Bronchial epithelial cell (primary cell): ENCODE results near the gene ZC2HC1C. TPM values are rescaled to one million over a fixed set of nuclear protein-coding genes. Genes with fewer than 3 reads are reported as not detected.

Experiments
- DNase-seq: peaks from one replicate; pipeline ENCODE4 v3.0.0-alpha.2; 2010; ENCODE audit warnings: low read depth
- FAIRE-seq: peaks from 2 replicates; lab custom pipeline; 2011; peaks lifted over from hg19 to GRCh38; lab: Jason Lieb, UNC
- H3K27me3 ChIP-seq: 2 replicates; pipeline ENCODE4 v1.5.1; 2011; ENCODE audit warnings: low read length; ENCODE audit not compliant: control insufficient read depth, insufficient read depth
- H3K36me3 ChIP-seq: 2 replicates; pipeline ENCODE4 v1.5.1; 2011; ENCODE audit warnings: low read length; ENCODE audit not compliant: control insufficient read depth, insufficient read depth
- H3K4me3 ChIP-seq: 2 replicates; pipeline ENCODE4 v1.5.1; 2011; ENCODE audit warnings: mild to moderate bottlenecking, low read depth, low read length, control low read depth
- total RNA-seq: library from RNA; depleted of rRNA; stranded (reverse); fragments of >200 nt; gene quantifications from 2 replicates; pipeline ENCODE4 v1.2.1, GENCODE V29; 2014
- TF ChIP-seq, protein P1 (sequence below): IDR thresholded peaks from 2 replicates; pipeline ENCODE4 v1.5.1; 2011; ENCODE audit warnings: mild to moderate bottlenecking, moderate library complexity, low read length, control low read depth, inconsistent platforms; ENCODE audit not compliant: insufficient read depth, severe bottlenecking

The ZC2HC1C gene
- total RNA-seq, 1 donor from 2014 or later = 0.53 TPM

DNA sequence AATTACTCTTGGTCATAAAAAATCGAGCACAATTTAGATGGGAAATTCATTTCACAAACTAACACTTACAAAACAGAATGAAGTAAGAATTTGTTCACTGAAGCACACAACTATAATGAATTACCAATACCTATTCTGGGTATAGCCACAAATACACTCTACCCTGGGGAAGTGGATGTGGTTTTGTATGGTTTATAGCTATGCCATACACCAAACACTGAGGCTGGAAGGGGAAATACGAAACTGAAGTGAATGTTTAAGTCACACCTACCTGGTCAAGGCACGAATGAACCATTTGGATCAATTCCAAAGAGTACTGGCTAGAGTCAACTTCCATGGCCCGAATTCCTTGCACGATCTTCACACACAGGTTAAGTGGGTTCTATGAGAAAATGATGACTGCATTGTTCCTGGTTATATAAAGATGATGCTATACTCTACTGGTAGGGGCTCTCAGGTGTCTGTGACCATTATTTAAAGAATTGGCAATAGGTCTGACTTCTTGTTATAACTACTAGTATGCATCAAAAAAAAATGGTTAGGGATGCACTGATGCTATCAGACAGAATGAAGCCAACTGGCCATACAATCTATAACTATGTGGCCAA, 44.6 kb downstream of the ZC2HC1C start:
- TF ChIP-seq, protein P1, sequence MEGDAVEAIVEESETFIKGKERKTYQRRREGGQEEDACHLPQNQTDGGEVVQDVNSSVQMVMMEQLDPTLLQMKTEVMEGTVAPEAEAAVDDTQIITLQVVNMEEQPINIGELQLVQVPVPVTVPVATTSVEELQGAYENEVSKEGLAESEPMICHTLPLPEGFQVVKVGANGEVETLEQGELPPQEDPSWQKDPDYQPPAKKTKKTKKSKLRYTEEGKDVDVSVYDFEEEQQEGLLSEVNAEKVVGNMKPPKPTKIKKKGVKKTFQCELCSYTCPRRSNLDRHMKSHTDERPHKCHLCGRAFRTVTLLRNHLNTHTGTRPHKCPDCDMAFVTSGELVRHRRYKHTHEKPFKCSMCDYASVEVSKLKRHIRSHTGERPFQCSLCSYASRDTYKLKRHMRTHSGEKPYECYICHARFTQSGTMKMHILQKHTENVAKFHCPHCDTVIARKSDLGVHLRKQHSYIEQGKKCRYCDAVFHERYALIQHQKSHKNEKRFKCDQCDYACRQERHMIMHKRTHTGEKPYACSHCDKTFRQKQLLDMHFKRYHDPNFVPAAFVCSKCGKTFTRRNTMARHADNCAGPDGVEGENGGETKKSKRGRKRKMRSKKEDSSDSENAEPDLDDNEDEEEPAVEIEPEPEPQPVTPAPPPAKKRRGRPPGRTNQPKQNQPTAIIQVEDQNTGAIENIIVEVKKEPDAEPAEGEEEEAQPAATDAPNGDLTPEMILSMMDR = no peak
- peaks cover 16% of the 10 kb centered on the region for H3K36me3 ChIP-seq
- DNase-seq (no peak), FAIRE-seq (peak; percentile 43)
- H3K4me3 ChIP-seq = no peak overlapping the region
- H3K27me3 ChIP-seq = no peaks in the 10 kb centered on the region

DNA sequence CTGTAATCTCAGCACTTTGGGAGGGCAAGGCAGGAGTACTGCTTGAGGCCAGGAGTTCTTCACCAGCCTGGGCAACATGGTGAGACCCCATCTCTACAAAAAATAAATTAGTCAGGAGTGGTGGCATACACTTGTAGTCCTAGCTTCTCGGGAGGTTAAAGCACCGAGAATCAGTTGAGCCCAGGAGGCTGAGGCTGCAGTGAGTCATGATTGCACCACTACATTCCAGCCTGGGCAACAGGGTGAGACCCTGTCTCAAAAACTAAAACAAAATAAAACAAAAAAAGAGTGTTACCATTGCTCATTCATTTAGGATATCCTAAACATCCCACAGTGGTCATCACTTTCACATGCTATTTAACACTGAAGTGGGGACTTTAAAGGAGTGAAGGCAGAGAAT, 49.6 kb downstream of the ZC2HC1C start:
- FAIRE-seq (no peak), DNase-seq (peak; percentile 13)
- TF ChIP-seq, protein P1 = no peak
- peaks cover 7% of the 10 kb centered on the region for H3K36me3 ChIP-seq
- H3K27me3 ChIP-seq = no peaks in the 10 kb centered on the region
- no peak overlapping the region for H3K4me3 ChIP-seq

DNA sequence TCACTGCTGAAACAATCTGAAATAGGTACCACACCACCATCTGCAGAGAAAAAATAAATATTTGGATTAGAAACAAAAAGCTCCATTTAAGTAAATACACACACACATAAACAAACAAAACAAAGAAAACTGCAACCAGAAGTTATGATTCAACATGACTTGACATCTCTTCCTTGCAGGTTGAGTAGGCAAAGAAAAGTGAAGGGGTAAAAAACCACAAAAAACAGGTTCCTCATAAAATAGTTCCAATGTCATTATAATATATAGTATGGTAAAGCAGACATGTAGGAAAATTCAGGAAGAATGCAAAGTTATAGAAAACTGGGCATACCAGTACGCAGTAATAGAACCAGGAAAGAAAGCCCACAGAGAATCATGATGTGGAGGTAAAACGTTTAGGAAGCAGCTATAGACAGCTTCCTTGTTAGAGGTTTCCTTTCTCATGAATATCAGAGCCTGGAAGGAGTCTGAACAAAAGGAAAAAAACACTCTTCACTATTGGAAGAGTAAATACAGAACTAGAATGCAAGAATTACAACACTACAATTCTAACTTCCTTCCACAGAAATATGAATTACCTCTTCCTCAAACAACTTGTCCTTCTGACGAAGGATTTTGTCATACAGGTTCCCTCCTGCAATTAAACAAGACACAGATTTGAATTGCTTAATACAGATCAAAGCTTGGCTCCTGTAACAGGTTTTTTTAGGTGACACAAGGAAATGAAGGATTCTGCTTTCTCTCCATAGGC, 51.3 kb downstream of the ZC2HC1C start:
- peaks cover 7% of the 10 kb centered on the region for H3K36me3 ChIP-seq
- H3K27me3 ChIP-seq = no peaks in the 10 kb centered on the region
- FAIRE-seq = no peak
- no peak overlapping the region for H3K4me3 ChIP-seq
- peak; percentile 27 for DNase-seq
- TF ChIP-seq, protein P1 = no peak

DNA sequence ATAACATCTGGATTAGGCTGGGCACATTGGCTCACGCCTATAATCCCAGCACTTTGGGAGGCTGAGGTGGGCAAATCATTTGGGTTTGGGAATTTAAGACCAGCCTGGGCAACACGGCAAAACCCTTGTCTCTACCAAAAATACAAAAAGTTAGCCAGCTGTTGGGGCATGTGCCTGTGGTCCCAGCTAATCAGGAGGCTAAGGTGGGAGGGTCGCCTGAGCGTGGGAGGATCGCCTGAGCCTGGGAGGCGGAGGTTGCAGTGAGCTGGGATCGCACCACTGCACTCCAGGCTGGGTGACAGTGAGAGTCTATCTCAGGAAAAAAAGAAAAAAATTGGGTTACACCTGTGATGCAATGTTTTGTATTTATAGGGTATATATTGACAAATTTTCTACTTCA, 52.1 kb downstream of the ZC2HC1C start:
- TF ChIP-seq, protein P1 = no peak
- Histone ChIP-seq H3K27me3 (no peaks in the 10 kb centered on the region), H3K4me3 (no peak overlapping the region), H3K36me3 (peaks cover 4% of the 10 kb centered on the region)
- FAIRE-seq = no peak
- no peak for DNase-seq

DNA sequence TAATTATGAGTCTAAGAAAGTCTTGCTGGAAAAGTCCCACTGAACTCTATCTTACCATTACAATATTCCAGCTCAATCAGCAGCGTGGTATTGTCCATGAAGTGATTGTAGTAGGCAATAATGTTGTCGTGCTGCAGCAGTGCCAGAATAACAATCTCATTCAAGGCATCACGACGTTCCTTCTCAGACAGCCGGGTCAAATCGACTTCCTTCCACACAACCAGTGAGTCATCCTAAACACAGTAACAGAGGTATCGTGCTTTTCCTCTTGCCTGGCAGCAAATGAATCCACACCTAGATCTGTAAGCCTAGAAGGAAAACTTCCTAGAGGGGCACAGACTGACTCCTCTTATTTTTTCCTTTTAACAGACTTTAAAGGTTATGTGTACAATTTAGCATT, 54.5 kb downstream of the ZC2HC1C start:
- DNase-seq (peak; percentile 88), FAIRE-seq (no peak)
- peaks cover 1% of the 10 kb centered on the region for H3K36me3 ChIP-seq
- H3K4me3 ChIP-seq = no peak overlapping the region
- TF ChIP-seq, protein P1 = no peak
- no peaks in the 10 kb centered on the region for H3K27me3 ChIP-seq
